ENCODE data around the gene TAS2R9. TPM values are rescaled to one million over a fixed set of nuclear protein-coding genes. Genes with fewer than 3 reads are reported as not detected.

Gene TAS2R9
- total RNA-seq, 3 donors from 2014 or later = not detected

GRCh38 chr12:10783252-10783651 lies 26.7 kb downstream of the TAS2R9 start:
- intact Hi-C loops (cut with DNase I, micrococcal nuclease) = no loop called here
- no peaks in the 10 kb centered on the region for H3K36me3 ChIP-seq (ENCODE audit: low read depth)
- no peaks in the 10 kb centered on the region for H3K4me1 ChIP-seq (ENCODE audit: low read depth)
- H3K9me3 ChIP-seq = no peaks in the 10 kb centered on the region
- ATAC-seq (no peak), DNase-seq (no peak)
- no peak overlapping the region for H3K4me3 ChIP-seq
- TF ChIP-seq CTCF (IDR thresholded peaks at IDR 0.05) = no peak

GRCh38 chr12:10779103-10779502 lies 30.9 kb downstream of the TAS2R9 start:
- ATAC-seq (no peak), DNase-seq (no peak)
- no peak for TF ChIP-seq CTCF (IDR thresholded peaks at IDR 0.05)
- Histone ChIP-seq H3K9me3 (no peaks in the 10 kb centered on the region), H3K4me3 (no peak overlapping the region), H3K36me3 (ENCODE audit: low read depth) (no peaks in the 10 kb centered on the region), H3K4me1 (ENCODE audit: low read depth) (no peaks in the 10 kb centered on the region)
- intact Hi-C loops (cut with DNase I, micrococcal nuclease) = loop anchor here (10.0 kb wide), 3 partner anchors 416 to 706 kb away; no protein-coding TSS in a partner anchor

- Histone ChIP-seq H3K9me3 (no peaks in the 10 kb centered on the region), H3K4me1 (ENCODE audit: low read depth) (no peaks in the 10 kb centered on the region), H3K36me3 (ENCODE audit: low read depth) (no peaks in the 10 kb centered on the region), H3K4me3 (no peak overlapping the region)
- ATAC-seq = no peak
- intact Hi-C loops (cut with DNase I, micrococcal nuclease) = loop anchor here (5.0 to 10.0 kb wide), 4 partner anchors 424 to 714 kb away; no protein-coding TSS in a partner anchor
- no peak for DNase-seq
- no peak for TF ChIP-seq CTCF (IDR thresholded peaks at IDR 0.05)
Measured at GRCh38 chr12:10771132-10771733, 38.7 kb downstream of the TAS2R9 start.

- Histone ChIP-seq H3K36me3 (ENCODE audit: low read depth) (no peaks in the 10 kb centered on the region), H3K4me1 (ENCODE audit: low read depth) (no peaks in the 10 kb centered on the region), H3K9me3 (peaks cover 16% of the 10 kb centered on the region), H3K4me3 (no peak overlapping the region)
- ATAC-seq = no peak
- no peak for TF ChIP-seq CTCF (IDR thresholded peaks at IDR 0.05)
- intact Hi-C loops (cut with DNase I, micrococcal nuclease) = no loop called here
- DNase-seq = no peak
Measured at GRCh38 chr12:10759657-10760056, 50.3 kb downstream of the TAS2R9 start.

Other genes with a start within 250 kb of the TAS2R9 start
- 10 to 100 TPM in 2 of 3 donors, 1 to 10 TPM in 1; 9.6 to 14.7 (median 13.7) TPM for gene MAGOHB, start 196.6 kb downstream of the TAS2R9 start, total RNA-seq
- 10 to 100 TPM; 19.9 to 37.6 (median 28.0) TPM for gene STYK1, start 136.1 kb downstream of the TAS2R9 start, total RNA-seq
- 100 to 1,000 TPM; 120 to 373 (median 193) TPM for gene YBX3, start 86.8 kb downstream of the TAS2R9 start, total RNA-seq
- gene TAS2R7, start 7.5 kb downstream of the TAS2R9 start, total RNA-seq = not detected
- gene TAS2R8, start 2.9 kb downstream of the TAS2R9 start, total RNA-seq = not detected
- under 1 TPM in 2 of 3 donors, not detected in 1; 0.39 to 0.87 TPM for gene TAS2R10, start 16.2 kb upstream of the TAS2R9 start, total RNA-seq
- gene PRR4, start 39.3 kb upstream of the TAS2R9 start, total RNA-seq = 1 to 10 TPM in 1 of 3 donors, under 1 TPM in 2; 0.60 to 3.4 (median 0.79) TPM
- gene PRH1, start 74.1 kb upstream of the TAS2R9 start, total RNA-seq = 10 to 100 TPM; 14.2 to 24.0 (median 15.4) TPM
- gene TAS2R13, start 99.4 kb upstream of the TAS2R9 start, total RNA-seq = 1 to 10 TPM; 1.1 to 3.2 (median 1.3) TPM
- gene PRH2, start 119.1 kb upstream of the TAS2R9 start, total RNA-seq = under 1 TPM in 1 of 3 donors, not detected in 2; 0.73 TPM
- 1 to 10 TPM; 1.7 to 5.4 (median 2.6) TPM for gene TAS2R14, start 129.1 kb upstream of the TAS2R9 start, total RNA-seq
- gene TAS2R50, start 176.7 kb upstream of the TAS2R9 start, total RNA-seq = 1 to 10 TPM in 2 of 3 donors, under 1 TPM in 1; 0.92 to 3.7 (median 1.5) TPM
- 1 to 10 TPM; 1.6 to 3.9 (median 1.7) TPM for gene TAS2R20, start 188.1 kb upstream of the TAS2R9 start, total RNA-seq
- gene TAS2R19, start 212.5 kb upstream of the TAS2R9 start, total RNA-seq = 1 to 10 TPM; 2.1 to 6.8 (median 2.3) TPM
- gene TAS2R31, start 221.2 kb upstream of the TAS2R9 start, total RNA-seq = 1 to 10 TPM; 2.6 to 8.1 (median 3.5) TPM

All from mucosa of descending colon (tissue), 3 donors.